ENCODE data around the gene LY6G5C. TPM values are rescaled to one million over a fixed set of nuclear protein-coding genes. Genes with fewer than 3 reads are reported as not detected.

LY6G5C gene
- total and polyA plus RNA-seq, 2 donors (not counting 3 experiments of a cell fraction or from before 2014, with no cell fraction given) = 8.2 to 11.4 TPM

GRCh38 chr6:31630177-31630934 lies 50.5 kb downstream of the LY6G5C start:
- dilution Hi-C loops (cut with MboI; ENCODE audit: extremely low pct_ligation_motif_present, low sequenced_read_pairs) = no loop called here
- intact Hi-C loops (cut with micrococcal nuclease) = no loop called here
- peaks cover 39% of the 10 kb centered on the region for H3K79me2 ChIP-seq (ENCODE audit: control insufficient read depth, insufficient read depth, low read length)

More at GRCh38 chr6:31630177-31630934, 50.5 kb downstream of the LY6G5C start:
- no TSS peak for BruUV-seq (replicated peaks)
- Histone ChIP-seq H3K27ac (ENCODE audit: insufficient read depth, low read depth, low read length) (no peak overlapping the region), H2AFZ (ENCODE audit: low read depth, low read length) (no peak overlapping the region), H3K4me1 (ENCODE audit: control insufficient read depth, extremely low read depth, insufficient read depth, low read length) (no peaks in the 10 kb centered on the region), H4K20me1 (replicated peaks; ENCODE audit: control insufficient read depth, extremely low read depth, insufficient read depth, low read length) (peaks cover 3% of the 10 kb centered on the region), H3K9ac (replicated peaks; ENCODE audit: extremely low read depth, insufficient read depth, low read length) (no peak overlapping the region), H3K27me3 (ENCODE audit: control insufficient read depth in 2 of 2, insufficient read depth in 2 of 2, low read length in 2 of 2) (no peaks in the 10 kb centered on the region), H3K4me3 (replicated peaks in 1 of 3; ENCODE audit: insufficient read depth in 1 of 3, low read depth in 1 of 3, low read length in 3 of 3) (no peak overlapping the region), H3K36me3 (ENCODE audit: control insufficient read depth in 2 of 2, extremely low read depth in 1 of 2, insufficient read depth in 2 of 2, low read length in 2 of 2) (peaks cover 46 to 86% of the 10 kb centered on the region in 2 experiments), H3K9me1 (replicated peaks; ENCODE audit: control insufficient read depth, extremely low read depth, insufficient read depth, low read length) (no peaks in the 10 kb centered on the region), H3K4me2 (ENCODE audit: insufficient read depth, low read length) (no peak overlapping the region), H3K9me3 (replicated peaks; ENCODE audit: control insufficient read depth, insufficient read depth, low read length) (no peaks in the 10 kb centered on the region)
- no peak for TF ChIP-seq EZH2 (IDR thresholded peaks at IDR 0.05; ENCODE audit: borderline replicate concordance, low read depth, low read length, severe bottlenecking)
- TF ChIP-seq MYC (IDR thresholded peaks at IDR 0.05; ENCODE audit: low read depth, low read length) = no peak
- TF ChIP-seq POLR2AphosphoS5 (IDR thresholded peaks at IDR 0.05; ENCODE audit: insufficient read depth, low read depth, low read length) = no peak
- no peak for TF ChIP-seq POLR2A (IDR thresholded peaks at IDR 0.05; ENCODE audit: low read depth, low read length)
- no peak for TF ChIP-seq MAX (IDR thresholded peaks at IDR 0.05; ENCODE audit: insufficient read depth, insufficient read length)
- no peak for TF ChIP-seq FOS (IDR thresholded peaks at IDR 0.05; ENCODE audit: borderline replicate concordance, insufficient read depth, low read length)
- TF ChIP-seq CTCF (IDR thresholded peaks at IDR 0.05; ENCODE audit: extremely low read depth in 1 of 2, insufficient read depth in 1 of 2, low read depth in 1 of 2, low read length in 2 of 2) = no peak
- TF ChIP-seq JUN (IDR thresholded peaks at IDR 0.05; ENCODE audit: borderline replicate concordance, insufficient read depth, insufficient read length, low read depth) = no peak
- CTCF ChIA-PET = interaction anchor here (0.9 kb wide), 1 partner anchor 11 kb away, joined by 5 read pairs; no protein-coding TSS in a partner anchor
- FAIRE-seq = no peak
- no peak for DNase-seq (ENCODE audit: low read depth, low spot score)
- POLR2A ChIA-PET = no interaction called here

All from endothelial cell of umbilical vein (primary cell).